Brain pericyte (primary cell): ENCODE measurements around the gene NFX1.

Source experiments
- DNase-seq: peaks from one replicate; pipeline ENCODE4 v3.0.0-alpha.2; 2012; ENCODE audit warnings: low read depth, low spot score

Gene NFX1

GRCh38 chr9:33267151-33267767, 23.1 kb upstream of the NFX1 start:
- DNase-seq: no peak

GRCh38 chr9:33270146-33270545, 20.2 kb upstream of the NFX1 start:
- DNase-seq: no peak

- no peak for DNase-seq
These were observed 18.3 kb upstream of the NFX1 start for GRCh38 chr9:33272061-33272460.

- no peak for DNase-seq
These were observed 16.9 kb upstream of the NFX1 start for GRCh38 chr9:33273266-33273971.

DNA sequence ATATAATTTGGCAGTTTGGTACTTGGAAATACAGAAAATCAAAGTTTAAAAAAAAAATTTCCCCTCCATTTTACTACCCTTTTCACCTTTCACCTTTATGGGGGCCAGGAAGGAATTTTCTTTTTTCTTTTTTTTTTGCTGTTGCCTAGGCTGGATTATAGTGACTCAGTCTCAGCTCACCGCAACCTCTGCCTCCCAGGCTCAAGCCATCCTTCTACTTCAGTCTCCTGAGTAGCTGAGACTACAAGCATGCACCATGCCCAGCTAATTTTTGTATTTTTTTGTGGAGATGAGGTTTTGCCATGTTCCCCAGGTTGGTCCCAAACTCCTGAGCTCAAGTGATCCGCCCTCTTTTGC, 16.4 kb upstream of the NFX1 start:
- no peak for DNase-seq

DNA sequence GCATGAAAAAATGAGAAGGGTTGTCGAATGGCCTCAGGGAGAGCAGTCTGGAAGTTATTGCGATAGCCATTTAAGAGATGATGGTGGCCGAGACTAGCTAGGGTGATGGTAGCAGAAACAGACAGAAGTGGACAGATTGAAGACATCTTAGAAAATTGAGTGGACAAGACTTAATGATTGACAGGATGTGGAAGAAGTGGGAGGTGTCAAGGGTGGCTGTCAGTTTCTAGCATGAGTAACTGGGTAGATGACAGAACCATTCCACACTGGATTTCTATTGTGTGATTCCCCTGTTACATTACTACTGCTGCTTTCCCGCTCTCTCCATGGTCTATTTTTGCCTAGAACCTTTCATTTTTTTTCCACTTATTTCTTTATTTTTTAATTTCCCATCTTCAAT, 12.8 kb upstream of the NFX1 start:
- no peak for DNase-seq

DNA sequence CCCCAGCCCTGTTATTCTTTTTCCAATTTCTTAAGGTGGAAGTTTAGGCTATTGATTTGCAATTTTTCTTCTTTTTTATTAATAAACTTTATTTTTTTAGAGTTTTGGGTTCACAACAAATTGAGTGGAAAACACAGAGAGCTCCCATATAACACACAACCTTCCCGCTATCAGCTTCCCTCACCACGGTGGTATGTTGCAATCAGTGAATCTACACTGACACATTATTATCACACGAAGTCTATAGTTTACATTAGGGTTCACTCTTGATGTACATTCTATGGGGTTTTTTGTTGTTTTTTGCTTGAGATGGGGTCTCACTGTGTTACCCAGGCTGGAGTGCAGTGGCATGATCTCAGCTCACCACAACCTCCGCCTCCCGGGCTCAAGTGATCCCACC, 4.8 kb upstream of the NFX1 start:
- DNase-seq: no peak

GRCh38 chr9:33287087-33287490, 3.2 kb upstream of the NFX1 start:
- no peak for DNase-seq

DNA sequence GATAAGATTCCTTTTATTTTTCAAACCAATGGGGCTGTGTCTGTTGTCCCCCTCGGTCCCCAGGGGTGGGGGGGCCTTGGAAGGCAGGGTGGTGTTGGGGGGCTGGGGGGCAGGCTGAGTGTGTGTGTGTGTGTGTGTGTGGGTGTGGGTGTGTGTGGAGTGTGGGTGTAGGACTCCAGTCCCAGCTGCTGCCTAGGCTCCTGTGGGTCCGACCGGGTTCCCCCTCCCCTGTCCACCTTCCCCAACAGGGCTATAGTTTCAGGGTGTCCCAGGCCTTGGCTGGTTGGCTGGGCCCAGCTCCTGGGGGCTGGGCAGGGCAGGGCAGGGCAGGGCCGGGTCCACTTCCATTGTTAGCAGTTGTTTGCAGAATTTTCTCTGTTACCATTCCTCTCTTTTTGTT, 2.1 kb upstream of the NFX1 start:
- no peak for DNase-seq

GRCh38 chr9:33288828-33289483, 1.4 kb upstream of the NFX1 start:
- no peak for DNase-seq

GRCh38 chr9:33289496-33289895, 820 bp upstream of the NFX1 start:
- DNase-seq: no peak

- no peak for DNase-seq
These were observed 425 bp upstream of the NFX1 start for GRCh38 chr9:33289936-33290246.

- DNase-seq: no peak
These were observed 698 bp downstream of the NFX1 start for GRCh38 chr9:33291031-33291397.

DNA sequence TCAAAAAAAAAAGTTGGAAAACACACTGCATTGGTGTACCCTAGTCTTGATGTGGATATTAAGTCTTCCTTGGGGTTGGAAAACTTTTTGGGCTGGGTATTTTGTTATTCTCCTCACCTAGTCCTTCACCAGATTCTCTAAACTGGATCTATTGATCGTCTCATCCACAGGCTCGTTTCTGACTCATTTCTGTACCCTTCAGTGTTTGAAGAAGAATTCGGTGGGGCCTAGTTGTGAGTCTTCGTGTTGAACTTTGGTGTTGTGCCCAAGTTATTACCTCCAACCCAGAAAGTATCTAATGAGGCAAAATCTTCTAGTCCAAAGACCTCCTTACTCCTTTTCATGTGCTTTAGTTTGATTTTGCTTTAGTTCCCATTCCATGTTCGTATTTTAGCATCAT, 1.6 kb downstream of the NFX1 start:
- no peak for DNase-seq

- DNase-seq: no peak
These were observed 3.5 kb downstream of the NFX1 start for GRCh38 chr9:33293782-33294181.

DNA sequence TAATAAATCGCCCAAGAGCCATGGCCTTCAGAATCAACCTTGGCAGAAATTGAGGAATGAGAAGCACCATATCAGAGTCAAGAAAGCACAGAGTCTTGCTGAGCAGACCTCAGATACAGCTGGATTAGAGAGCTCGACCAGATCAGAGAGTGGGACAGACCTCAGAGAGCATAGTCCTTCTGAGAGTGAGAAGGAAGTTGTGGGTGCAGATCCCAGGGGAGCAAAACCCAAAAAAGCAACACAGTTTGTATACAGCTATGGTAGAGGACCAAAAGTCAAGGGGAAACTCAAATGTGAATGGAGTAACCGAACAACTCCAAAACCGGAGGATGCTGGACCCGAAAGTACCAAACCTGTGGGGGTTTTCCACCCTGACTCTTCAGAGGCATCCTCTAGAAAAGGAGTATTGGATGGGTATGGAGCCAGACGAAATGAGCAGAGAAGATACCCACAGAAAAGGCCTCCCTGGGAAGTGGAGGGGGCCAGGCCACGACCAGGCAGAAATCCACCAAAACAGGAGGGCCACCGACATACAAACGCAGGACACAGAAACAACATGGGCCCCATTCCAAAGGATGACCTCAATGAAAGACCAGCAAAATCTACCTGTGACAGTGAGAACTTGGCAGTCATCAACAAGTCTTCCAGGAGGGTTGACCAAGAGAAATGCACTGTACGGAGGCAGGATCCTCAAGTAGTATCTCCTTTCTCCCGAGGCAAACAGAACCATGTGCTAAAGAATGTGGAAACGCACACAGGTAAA, 4.5 kb downstream of the NFX1 start:
- no peak for DNase-seq

GRCh38 chr9:33295571-33295970, 5.3 kb downstream of the NFX1 start:
- DNase-seq: no peak

GRCh38 chr9:33297432-33297831, 7.1 kb downstream of the NFX1 start:
- DNase-seq: no peak

DNA sequence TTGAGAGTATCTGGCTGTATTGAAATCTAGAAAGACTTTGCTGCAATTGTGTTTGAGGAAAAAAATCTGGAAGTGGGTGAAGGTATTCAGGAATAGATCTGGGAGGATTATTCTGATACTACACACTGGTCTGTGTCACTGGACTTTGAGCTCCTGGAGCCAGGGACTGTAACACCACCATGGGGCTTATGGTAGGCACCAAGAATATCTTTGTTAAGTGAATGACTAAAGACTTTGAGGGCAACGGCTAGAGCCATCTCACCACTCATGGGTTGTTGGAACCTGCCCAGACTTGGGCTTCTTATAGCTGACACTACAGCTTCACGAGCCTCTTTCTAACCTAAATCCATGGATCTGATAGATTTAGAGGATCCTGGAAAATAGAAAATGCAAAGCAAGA, 10.2 kb downstream of the NFX1 start:
- no peak for DNase-seq

GRCh38 chr9:33304362-33304761, 14.0 kb downstream of the NFX1 start:
- no peak for DNase-seq

DNA sequence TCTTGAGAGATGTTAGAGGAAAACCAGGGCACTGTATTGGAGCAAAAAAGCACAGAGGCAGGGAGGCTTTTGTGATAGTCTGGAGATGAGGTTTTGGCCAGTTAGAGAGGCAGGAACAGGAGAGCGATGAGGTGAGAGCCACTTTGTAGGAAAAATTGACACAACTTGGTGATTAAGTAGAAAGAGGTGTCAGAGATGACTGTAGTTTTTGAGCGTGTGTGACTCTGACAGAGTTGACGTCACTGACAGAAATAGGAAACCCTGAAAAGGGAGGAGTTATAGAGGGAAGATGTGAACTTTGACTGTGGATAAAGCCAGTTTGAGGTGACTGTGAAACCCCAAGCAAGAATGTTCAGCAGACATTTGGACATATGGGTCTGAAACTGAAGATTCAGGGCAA, 15.7 kb downstream of the NFX1 start:
- DNase-seq: no peak

DNA sequence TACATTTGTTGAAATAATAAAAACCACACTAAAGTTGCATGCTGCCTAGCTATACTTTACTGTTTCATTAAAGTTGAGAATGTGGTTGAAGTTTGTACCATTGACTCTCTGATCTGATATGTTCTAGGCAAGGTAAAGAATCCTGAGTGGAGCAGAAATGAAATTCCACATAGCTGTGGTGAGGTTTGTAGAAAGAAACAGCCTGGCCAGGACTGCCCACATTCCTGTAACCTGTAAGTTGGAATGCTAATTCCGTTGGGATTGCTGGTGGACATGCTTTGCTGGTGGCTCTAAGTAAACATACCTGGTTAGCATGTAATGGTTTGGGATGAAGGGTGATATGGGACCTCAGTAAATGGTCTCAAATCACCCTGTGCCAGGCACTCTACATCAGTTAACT, 16.8 kb downstream of the NFX1 start:
- no peak for DNase-seq

DNA sequence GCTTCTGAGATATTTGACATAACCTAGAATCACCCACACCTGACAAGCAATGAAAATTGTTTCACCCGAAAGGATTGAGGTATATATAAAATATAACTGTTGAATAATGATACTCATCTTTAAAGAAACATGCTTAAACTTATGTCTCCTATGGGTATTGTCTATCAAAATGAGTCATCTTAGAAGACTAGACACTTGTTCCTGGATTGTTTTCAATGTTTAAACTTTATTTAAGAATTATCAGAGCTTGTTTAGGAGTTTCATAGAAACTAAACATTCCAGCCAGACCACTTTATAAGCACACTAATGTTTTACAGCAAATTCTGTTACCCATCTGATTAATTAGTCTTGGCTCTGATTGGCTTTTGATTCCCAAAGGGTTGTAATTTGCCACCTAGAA, 19.6 kb downstream of the NFX1 start:
- no peak for DNase-seq
